Choroid plexus epithelial cell (primary cell): ENCODE results near the gene TRPM8.
A peak's percentile ranks its signal among the peaks of the same experiment; 100 is the strongest.

Source experiments
- DNase-seq: peaks from one replicate; pipeline ENCODE4 v3.0.0-alpha.2; 2010; ENCODE audit warnings: low read depth
- H3K4me3 ChIP-seq: 2 replicates; pipeline ENCODE4 v1.5.1; 2011; ENCODE audit warnings: low read depth, mild to moderate bottlenecking, control low read depth, low read length, moderate library complexity
- TF ChIP-seq, protein P1 (sequence below): conservative IDR thresholded peaks from 2 replicates; pipeline ENCODE4 v1.5.1; 2011; ENCODE audit warnings: low read depth, mild to moderate bottlenecking, control low read depth, inconsistent platforms, low read length, moderate library complexity

TRPM8 gene

DNA sequence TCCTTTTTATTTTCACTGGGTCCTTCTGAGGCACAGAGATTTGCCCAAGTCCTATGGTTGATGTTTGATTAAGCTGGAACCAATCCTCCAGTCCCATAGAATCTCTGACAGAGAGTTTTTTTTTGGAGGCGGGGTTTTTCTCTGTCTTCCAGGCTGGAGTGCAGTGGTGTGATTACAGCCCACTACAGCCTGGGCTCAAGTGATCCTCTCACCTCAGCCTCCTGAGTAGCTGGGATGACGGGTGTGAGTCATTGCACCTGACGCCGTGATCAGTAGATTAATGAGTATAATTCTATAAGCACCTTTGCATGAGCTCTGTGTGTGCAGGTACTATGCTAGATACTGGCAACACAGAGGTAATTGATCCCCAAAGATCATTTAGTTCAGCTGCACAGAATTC, 15.3 kb upstream of the TRPM8 start:
- TF ChIP-seq, protein P1, sequence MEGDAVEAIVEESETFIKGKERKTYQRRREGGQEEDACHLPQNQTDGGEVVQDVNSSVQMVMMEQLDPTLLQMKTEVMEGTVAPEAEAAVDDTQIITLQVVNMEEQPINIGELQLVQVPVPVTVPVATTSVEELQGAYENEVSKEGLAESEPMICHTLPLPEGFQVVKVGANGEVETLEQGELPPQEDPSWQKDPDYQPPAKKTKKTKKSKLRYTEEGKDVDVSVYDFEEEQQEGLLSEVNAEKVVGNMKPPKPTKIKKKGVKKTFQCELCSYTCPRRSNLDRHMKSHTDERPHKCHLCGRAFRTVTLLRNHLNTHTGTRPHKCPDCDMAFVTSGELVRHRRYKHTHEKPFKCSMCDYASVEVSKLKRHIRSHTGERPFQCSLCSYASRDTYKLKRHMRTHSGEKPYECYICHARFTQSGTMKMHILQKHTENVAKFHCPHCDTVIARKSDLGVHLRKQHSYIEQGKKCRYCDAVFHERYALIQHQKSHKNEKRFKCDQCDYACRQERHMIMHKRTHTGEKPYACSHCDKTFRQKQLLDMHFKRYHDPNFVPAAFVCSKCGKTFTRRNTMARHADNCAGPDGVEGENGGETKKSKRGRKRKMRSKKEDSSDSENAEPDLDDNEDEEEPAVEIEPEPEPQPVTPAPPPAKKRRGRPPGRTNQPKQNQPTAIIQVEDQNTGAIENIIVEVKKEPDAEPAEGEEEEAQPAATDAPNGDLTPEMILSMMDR = no peak
- H3K4me3 ChIP-seq = no peak overlapping the region
- no peak for DNase-seq

DNA sequence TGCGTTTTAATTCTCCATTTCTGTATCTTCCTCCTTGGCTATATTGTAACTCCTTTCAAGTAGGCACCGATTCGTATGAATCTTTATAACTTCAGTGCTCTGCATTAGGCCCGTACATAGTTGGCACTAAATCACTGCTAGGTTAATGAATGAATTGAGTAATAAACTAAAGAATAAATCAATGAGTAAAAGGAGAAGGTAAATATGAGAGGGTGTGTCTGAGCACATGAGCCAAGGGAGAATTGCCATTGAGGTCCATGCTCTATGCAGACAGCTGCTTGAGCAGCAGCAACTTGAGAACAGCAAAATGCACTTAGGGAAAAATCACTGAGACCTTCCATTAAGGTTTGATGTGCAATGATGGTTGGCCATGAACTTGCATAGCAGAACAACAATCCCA, 11.2 kb upstream of the TRPM8 start:
- no peak overlapping the region for H3K4me3 ChIP-seq
- no peak for DNase-seq
- TF ChIP-seq, protein P1 = no peak

DNA sequence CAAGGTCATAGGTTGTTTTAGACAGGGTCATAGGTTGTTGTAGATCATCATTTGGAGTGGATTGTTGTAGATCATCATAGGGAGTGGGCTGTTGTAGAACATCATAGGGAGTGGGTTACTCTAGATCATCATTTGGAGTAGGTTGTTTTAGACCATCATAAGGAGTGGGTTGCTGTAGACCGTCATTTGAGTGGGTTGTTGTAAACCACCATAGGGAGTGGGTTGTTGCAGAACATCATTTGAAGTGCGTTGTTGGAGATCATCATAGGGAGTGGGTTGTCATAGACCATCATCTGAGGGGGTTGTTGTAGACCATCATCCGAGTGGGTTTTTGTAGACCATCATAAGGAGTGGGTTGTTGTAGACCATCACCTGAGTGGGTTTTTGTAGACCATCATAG, 9.5 kb upstream of the TRPM8 start:
- H3K4me3 ChIP-seq = no peak overlapping the region
- no peak for DNase-seq
- TF ChIP-seq, protein P1 = no peak

DNA sequence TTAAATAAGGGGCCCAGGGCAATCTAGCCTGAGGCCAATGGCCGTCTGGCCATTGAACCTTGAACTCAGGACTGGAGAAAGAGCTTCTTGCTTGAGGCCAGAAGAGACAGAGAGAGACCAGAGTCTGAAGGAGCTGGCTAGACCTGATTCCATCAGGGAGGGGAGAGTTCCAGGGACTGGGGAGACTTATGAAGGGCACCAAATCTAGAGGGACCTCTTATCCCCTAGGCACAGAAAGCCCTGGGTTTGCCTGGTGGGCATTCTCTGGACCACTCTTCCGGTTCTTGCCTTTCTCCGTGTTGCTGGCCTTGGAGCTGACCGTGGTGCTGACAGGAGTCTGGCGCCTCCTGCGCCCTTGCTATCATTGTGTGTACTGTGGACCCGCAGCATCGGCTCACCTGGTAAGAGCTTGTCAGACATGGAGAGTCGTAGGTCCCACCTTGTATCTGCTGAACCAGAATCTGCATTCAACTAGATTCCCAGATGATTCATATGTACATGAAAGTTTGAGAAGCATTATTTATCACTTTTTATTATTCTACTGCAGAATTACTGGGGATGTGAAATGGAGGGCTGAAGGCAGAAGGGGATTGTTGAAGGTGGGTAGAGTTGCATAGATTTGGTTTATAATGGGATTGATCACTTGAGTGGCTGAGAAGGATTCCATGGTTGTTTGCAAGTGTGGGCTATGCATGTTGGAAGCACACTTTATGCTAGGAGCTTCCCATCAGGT, 4.3 kb upstream of the TRPM8 start:
- DNase-seq = peak; percentile 54

DNA sequence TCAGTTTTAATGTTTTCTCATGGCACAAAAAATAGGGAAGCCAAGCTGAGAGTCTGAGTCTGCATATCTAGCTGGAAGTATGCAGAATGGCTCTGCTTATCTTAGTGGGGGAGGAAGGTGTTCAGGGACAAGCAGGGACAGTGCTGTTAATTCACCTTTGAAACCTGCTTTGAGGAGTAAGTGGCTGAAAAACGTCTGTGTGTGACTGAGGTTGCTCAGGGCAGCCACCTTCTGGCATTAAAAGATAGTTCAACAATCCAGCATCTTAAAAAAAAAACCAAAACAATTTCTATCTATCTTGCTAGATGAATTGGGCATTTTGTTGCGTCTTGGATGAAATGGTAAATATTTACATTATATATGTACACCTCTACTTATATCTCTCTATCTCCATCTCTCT, 2.0 kb upstream of the TRPM8 start:
- no peak overlapping the region for H3K4me3 ChIP-seq
- DNase-seq = peak; percentile 15
- TF ChIP-seq, protein P1 = peak; percentile 44

More for the DNA sequence above, 4.3 kb upstream of the TRPM8 start:
- TF ChIP-seq, protein P1 = peak; percentile 24
- H3K4me3 ChIP-seq = no peak overlapping the region

DNA sequence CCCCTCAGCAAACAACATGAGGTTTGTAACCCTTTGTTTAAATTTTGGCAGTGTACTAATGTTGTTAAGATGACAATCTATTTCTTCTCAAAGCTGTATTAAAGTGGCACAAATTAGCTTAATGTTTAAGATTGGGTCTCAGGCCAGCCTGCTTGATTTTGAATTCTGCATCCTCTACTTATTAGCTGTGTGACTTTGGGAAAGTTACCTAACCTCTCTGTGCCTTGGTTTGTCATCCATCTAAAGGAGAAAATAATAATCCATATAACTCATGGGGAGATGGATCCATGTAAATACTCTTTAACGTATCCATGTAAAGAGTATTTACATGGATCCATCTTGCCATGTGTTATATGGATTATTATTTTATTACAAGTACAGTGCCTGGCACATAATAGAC, 2.1 kb downstream of the TRPM8 start:
- H3K4me3 ChIP-seq = no peak overlapping the region
- TF ChIP-seq, protein P1 = no peak
- no peak for DNase-seq

DNA sequence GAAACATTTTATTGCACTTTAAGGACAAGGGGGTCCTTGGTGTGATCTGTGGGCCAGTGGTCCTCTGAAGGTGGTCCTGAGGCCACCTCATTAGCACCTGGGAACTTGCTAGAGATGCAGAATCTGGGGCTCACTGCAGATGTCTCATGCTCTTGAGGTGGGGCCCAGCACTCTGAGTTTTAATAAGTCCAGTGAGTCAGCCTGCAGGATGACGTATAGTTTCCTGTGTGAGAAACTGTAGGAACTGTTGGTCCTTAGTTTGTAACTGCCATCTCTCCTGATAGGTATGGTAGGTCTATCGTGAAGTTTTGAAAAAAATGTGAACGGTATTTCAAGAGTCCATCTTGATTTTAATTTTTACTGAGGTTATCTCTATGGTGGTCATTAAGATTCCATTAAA, 2.8 kb downstream of the TRPM8 start:
- TF ChIP-seq, protein P1 = no peak
- peak; percentile 32 for DNase-seq
- no peak overlapping the region for H3K4me3 ChIP-seq
